ENCODE data around the gene MBIP.

MBIP gene

GRCh38 chr14:36284971-36285595 is 35.4 kb downstream of the MBIP start:
- H3K4me3 ChIP-seq (ENCODE audit: control insufficient read depth, low read depth, low read length) = no peak overlapping the region
- no peak for TF ChIP-seq CTCF (conservative IDR thresholded peaks at IDR 0.05; ENCODE audit: control insufficient read depth, insufficient read depth, low read depth, low read length)
- no peak for DNase-seq (ENCODE audit: low read depth)

GRCh38 chr14:36281309-36281708 is 39.1 kb downstream of the MBIP start:
- TF ChIP-seq CTCF (conservative IDR thresholded peaks at IDR 0.05; ENCODE audit: control insufficient read depth, insufficient read depth, low read depth, low read length) = no peak

GRCh38 chr14:36279306-36280190 is 40.9 kb downstream of the MBIP start:
- no peak for DNase-seq (ENCODE audit: low read depth)
- TF ChIP-seq CTCF (conservative IDR thresholded peaks at IDR 0.05; ENCODE audit: control insufficient read depth, insufficient read depth, low read depth, low read length) = no peak
- no peak overlapping the region for H3K4me3 ChIP-seq (ENCODE audit: control insufficient read depth, low read depth, low read length)

More at GRCh38 chr14:36281309-36281708, 39.1 kb downstream of the MBIP start:
- peak; percentile 10 for DNase-seq (ENCODE audit: low read depth)
- H3K4me3 ChIP-seq (ENCODE audit: control insufficient read depth, low read depth, low read length) = no peak overlapping the region

- TF ChIP-seq CTCF (conservative IDR thresholded peaks at IDR 0.05; ENCODE audit: control insufficient read depth, insufficient read depth, low read depth, low read length) = no peak
- no peak overlapping the region for H3K4me3 ChIP-seq (ENCODE audit: control insufficient read depth, low read depth, low read length)
- DNase-seq (ENCODE audit: low read depth) = no peak
Observed at GRCh38 chr14:36275741-36276140, 44.7 kb downstream of the MBIP start.

GRCh38 chr14:36271939-36272907 is 48.2 kb downstream of the MBIP start:
- H3K4me3 ChIP-seq (ENCODE audit: control insufficient read depth, low read depth, low read length) = peak overlapping the region; percentile 4
- TF ChIP-seq CTCF (conservative IDR thresholded peaks at IDR 0.05; ENCODE audit: control insufficient read depth, insufficient read depth, low read depth, low read length) = no peak
- peak; percentile 4 for DNase-seq (ENCODE audit: low read depth)

- no peak overlapping the region for H3K4me3 ChIP-seq (ENCODE audit: control insufficient read depth, low read depth, low read length)
- DNase-seq (ENCODE audit: low read depth) = no peak
- TF ChIP-seq CTCF (conservative IDR thresholded peaks at IDR 0.05; ENCODE audit: control insufficient read depth, insufficient read depth, low read depth, low read length) = no peak
Observed at GRCh38 chr14:36271222-36271621, 49.2 kb downstream of the MBIP start.

Measured in fibroblast of mammary gland (primary cell).